K562 (cell line): ENCODE measurements around the gene CRYBG1. TPM values are rescaled to one million over a fixed set of nuclear protein-coding genes. Genes with fewer than 3 reads are reported as not detected.
A peak's percentile ranks its signal among the peaks of the same experiment; 100 is the strongest.

ENCODE experiments used
- ATAC-seq: fragments of 200-7000 bp; cut with Tn5 transposase; 3 replicates; pipeline ENCODE4 v1.9.1; 2020; ENCODE audit warnings: moderate library complexity
- BruUV-seq: library from RNA; stranded (reverse); fragments of 400-500 nt; replicated peaks from 2 replicates; lab custom pipeline; 2021; lab: Mats Ljungman, UMichigan
- CTCF ChIA-PET: fragments of 300-600 bp; formaldehyde crosslinking; extraction: SDS; loops from one replicate; lab custom pipeline; 2021; ENCODE audit warnings: low intra/inter-chr PET ratio; lab: Yijun Ruan, JAX
- POLR2A ChIA-PET: fragments of 300-600, 350-650 bp; sonication (Branson Sonifier 250); formaldehyde crosslinking; extraction: SDS; loops from one replicate; lab custom pipeline; 2021; ENCODE audit warnings: antibody characterized with exemption, inconsistent platforms; lab: Yijun Ruan, JAX
- DNase-seq, 4 experiments: peaks; one replicate each; pipeline versions ENCODE4 v3.0.0 to v3.0.0-alpha.2; 2011 to 2018; ENCODE audit warnings: low spot score in 3 of 4, mixed read lengths in 3 of 4; ENCODE audit errors: extremely low read depth in 1 of 4
- FAIRE-seq: peaks from 2 replicates; lab custom pipeline; 2011; peaks lifted over from hg19 to GRCh38; lab: Jason Lieb, UNC
- H2AFZ ChIP-seq: 2 replicates; pipeline ENCODE4 v1.6.0; 2011; ENCODE audit warnings: low read depth, low read length, control low read depth, inconsistent platforms
- H3K27ac ChIP-seq: fragments of 200-600 bp; 3 replicates; pipeline ENCODE4 v1.8.0; 2011; ENCODE audit warnings: low read depth, mild to moderate bottlenecking, control low read depth, inconsistent platforms, low read length, moderate library complexity, mixed read lengths; ENCODE audit errors: extremely low read depth
- H3K27me3 ChIP-seq, 2 experiments: fragments of 300-600 bp in 1 of 2; 2 replicates in 1 of 2; 3 replicates in 1 of 2; pipeline versions ENCODE4 v1.6.0 to v1.8.0; 2011; ENCODE audit warnings: inconsistent platforms in 2 of 2, low read length in 2 of 2, mild to moderate bottlenecking in 1 of 2, mixed read lengths in 1 of 2, moderate library complexity in 1 of 2; ENCODE audit not compliant: control insufficient read depth in 2 of 2, insufficient read depth in 2 of 2
- H3K36me3 ChIP-seq: fragments of 300-600 bp; 3 replicates; pipeline ENCODE4 v1.8.0; 2011; ENCODE audit warnings: mild to moderate bottlenecking, low read length, inconsistent platforms; ENCODE audit not compliant: control insufficient read depth, insufficient read depth
- H3K4me1 ChIP-seq, 2 experiments: fragments of 200-600 bp in 1 of 2; replicated peaks in 1 of 2; 2 replicates in 1 of 2; 3 replicates in 1 of 2; pipeline versions ENCODE4 v1.5.1 to v1.8.0; 2011; ENCODE audit warnings: inconsistent platforms in 2 of 2, low read length in 2 of 2, mild to moderate bottlenecking in 1 of 2, mixed read lengths in 1 of 2, moderate library complexity in 1 of 2; ENCODE audit not compliant: control insufficient read depth in 2 of 2, insufficient read depth in 2 of 2
- H3K4me2 ChIP-seq: 2 replicates; pipeline ENCODE4 v1.6.1; 2011; ENCODE audit warnings: low read length, control low read depth, inconsistent platforms, mixed read lengths; ENCODE audit not compliant: insufficient read depth
- H3K4me3 ChIP-seq: fragments of 200-600 bp; sonication (generic), shearing (Covaris generic); 2 replicates; pipeline ENCODE4 v1.5.1; 2016; ENCODE audit warnings: control low read depth, inconsistent platforms
- H3K79me2 ChIP-seq: fragments of 200-600 bp; 3 replicates; pipeline ENCODE4 v1.8.0; 2011; ENCODE audit warnings: low read length, inconsistent platforms; ENCODE audit not compliant: control insufficient read depth, insufficient read depth
- H3K9ac ChIP-seq, 2 experiments: 2 replicates each; pipeline versions ENCODE4 v1.6.0 to v1.6.1; 2011; ENCODE audit warnings: low read depth in 2 of 2, low read length in 2 of 2, control low read depth in 1 of 2, inconsistent platforms in 1 of 2, mild to moderate bottlenecking in 1 of 2, mixed read lengths in 1 of 2; ENCODE audit not compliant: insufficient read depth in 1 of 2
- H3K9me1 ChIP-seq: one replicate; pipeline ENCODE4 v1.6.0; 2011; ENCODE audit warnings: inconsistent platforms, mild to moderate bottlenecking, low read length, moderate library complexity; ENCODE audit not compliant: control insufficient read depth, insufficient read depth
- H3K9me3 ChIP-seq: replicated peaks from 2 replicates; pipeline ENCODE4 v1.5.1; 2011; ENCODE audit warnings: low read depth, low read length, inconsistent platforms; ENCODE audit not compliant: control insufficient read depth, insufficient read depth
- H4K20me1 ChIP-seq: replicated peaks from 2 replicates; pipeline ENCODE4 v1.6.1; 2011; ENCODE audit warnings: low read length, inconsistent platforms, mixed read lengths; ENCODE audit not compliant: control insufficient read depth, insufficient read depth
- BACH1 ChIP-seq: fragments of 200-800 bp; sonication (Bioruptor generic); IDR thresholded peaks from 2 replicates; pipeline ENCODE4 v1.6.1; 2016; ENCODE audit warnings: missing genetic modification characterization, missing compliant biosample characterization
- CCNT2 ChIP-seq: IDR thresholded peaks from 2 replicates; pipeline ENCODE4 v1.6.1; 2011; ENCODE audit warnings: borderline replicate concordance, low read depth, mild to moderate bottlenecking, moderate library complexity, mixed read lengths, low read length; ENCODE audit not compliant: insufficient read length; ENCODE audit errors: extremely low read depth
- GTF2A2 ChIP-seq: IDR thresholded peaks from 2 replicates; pipeline ENCODE4 v1.6.1; 2016; ENCODE audit warnings: mild to moderate bottlenecking, missing genetic modification characterization, missing compliant biosample characterization
- NEUROD1 ChIP-seq: fragments of 150-350 bp; IDR thresholded peaks from 2 replicates; pipeline ENCODE4 v1.6.1; 2014; ENCODE audit warnings: borderline replicate concordance, low read length, low read depth; ENCODE audit not compliant: partially characterized antibody
- POLR3G ChIP-seq: IDR thresholded peaks from 2 replicates; pipeline ENCODE4 v1.6.1; 2011; ENCODE audit not compliant: insufficient read length, insufficient replicate concordance; ENCODE audit errors: extremely low read depth
- PTTG1 ChIP-seq: fragments of 450-650 bp; IDR thresholded peaks from 2 replicates; pipeline ENCODE4 v1.6.1; 2016; ENCODE audit warnings: low read depth, mild to moderate bottlenecking, missing genetic modification characterization, missing compliant biosample characterization
- RAD21 ChIP-seq, 2 experiments: fragments of 250-450 bp in 1 of 2; fragments of 450-650 bp in 1 of 2; sonication (Bioruptor Pico) in 1 of 2; formaldehyde crosslinking in 1 of 2; IDR thresholded peaks in 1 of 2; conservative IDR thresholded peaks in 1 of 2; 2 replicates each; pipeline versions ENCODE4 v1.4.0 to v1.8.0; 2020 to 2022; ENCODE audit warnings: mild to moderate bottlenecking in 2 of 2, moderate library complexity in 1 of 2
- RFX7 ChIP-seq: fragments of 250-450 bp; sonication (Bioruptor Pico); IDR thresholded peaks from 2 replicates; pipeline ENCODE4 v1.5.1; 2021; ENCODE audit warnings: mild to moderate bottlenecking
- SMC3 ChIP-seq: conservative IDR thresholded peaks from 2 replicates; pipeline ENCODE4 v1.6.1; 2011; ENCODE audit warnings: low read depth, low read length, improper control_type of control experiment; ENCODE audit not compliant: insufficient read depth
- SRSF3 ChIP-seq: fragments of 200-400 bp; formaldehyde crosslinking; IDR thresholded peaks from 2 replicates; pipeline ENCODE4 v1.6.1; 2016; ENCODE audit warnings: mild to moderate bottlenecking, low read length, moderate library complexity; ENCODE audit not compliant: insufficient read depth
- ZKSCAN8 ChIP-seq: fragments of 200-800 bp; sonication (Bioruptor generic); IDR thresholded peaks from 2 replicates; pipeline ENCODE4 v1.6.1; 2016; ENCODE audit warnings: missing genetic modification characterization, missing compliant biosample characterization
- ZNF3 ChIP-seq: fragments of 250-450 bp; sonication (Bioruptor Pico); IDR thresholded peaks from 2 replicates; pipeline ENCODE4 v1.5.0; 2021; ENCODE audit warnings: mild to moderate bottlenecking, moderate library complexity
- ZNF507 ChIP-seq: conservative IDR thresholded peaks from 2 replicates; pipeline ENCODE4 v1.6.1; 2017; ENCODE audit warnings: missing genetic modification characterization, missing compliant biosample characterization
- ZNF764 ChIP-seq: fragments of 250-450 bp; sonication (Bioruptor Pico); IDR thresholded peaks from 2 replicates; pipeline ENCODE4 v1.4.0; 2020; ENCODE audit warnings: low read depth, mild to moderate bottlenecking, moderate library complexity
- WGBS: fragments of 100-300 bp; shearing (Covaris generic); methylation state at CpG from one replicate; pipeline ENCODE4 v1.1.6; 2016; ENCODE audit warnings: low coverage, mixed read lengths; ENCODE audit not compliant: insufficient coverage; ENCODE audit errors: missing lambda C conversion rate; 5-methylcytosine and 5-hydroxymethylcytosine counted together
- in situ Hi-C: fragments of 300-500 bp; cut with MboI; formaldehyde crosslinking; loops from 4 replicates; pipeline ENCODE4 v1.15.0; 2018; ENCODE audit warnings: inconsistent platforms, mixed read lengths
- intact Hi-C: fragments of 100-400 bp; cut with micrococcal nuclease; formaldehyde crosslinking; loops from 2 replicates; pipeline ENCODE4 v1.14.2; 2022
- polyA plus RNA-seq, 8 experiments: library from polyadenylated mRNA; depleted of rRNA in 4 of 8; stranded (reverse) in 5 of 8; unstranded in 3 of 8; fragments of >200 nt; fragmentation: Nextera tagmentation in 2 of 8; fragmentation: Illumina TruSeq in 1 of 8; extraction: Ambion mirVana in 2 of 8; extraction: Trizol in 1 of 8; gene quantifications; 2 replicates each; pipeline versions ENCODE4 v1.2.1 to v1.2.3, GENCODE V29; 2011 to 2014; ENCODE audit warnings: inconsistent platforms in 1 of 8, missing spikeins in 1 of 8
- total RNA-seq, 7 experiments: library from RNA; depleted of rRNA in 6 of 7; stranded (reverse); fragments of >200 nt in 6 of 7; fragmentation: Illumina TruSeq in 2 of 7; extraction: Trizol in 2 of 7; gene quantifications; 2 replicates each; pipeline versions ENCODE4 v1.2.1 to v1.2.3, GENCODE V29; 2011 to 2021; ENCODE audit warnings: low replicate concordance in 1 of 7
- TF ChIP-seq, protein P1 (sequence below), 2 experiments: IDR thresholded peaks; 2 replicates each; pipeline ENCODE4 v1.6.1; 2011; ENCODE audit warnings: borderline replicate concordance in 1 of 2, control low read depth in 1 of 2, low read depth in 1 of 2, low read length in 1 of 2, mild to moderate bottlenecking in 1 of 2, mixed read lengths in 1 of 2, moderate library complexity in 1 of 2; ENCODE audit not compliant: insufficient read depth in 1 of 2, insufficient read length in 1 of 2, poor library complexity in 1 of 2, severe bottlenecking in 1 of 2; ENCODE audit errors: extremely low read depth in 1 of 2
- TF ChIP-seq, protein P2 (sequence below), 3 experiments: IDR thresholded peaks in 2 of 3; conservative IDR thresholded peaks in 1 of 3; 2 replicates each; pipeline ENCODE4 v1.5.1; 2011 to 2012; ENCODE audit warnings: low read length in 3 of 3, mild to moderate bottlenecking in 3 of 3, control low read depth in 2 of 3, improper control_type of control experiment in 1 of 3, inconsistent platforms in 1 of 3, low read depth in 1 of 3, mixed read lengths in 1 of 3, moderate library complexity in 1 of 3; ENCODE audit not compliant: insufficient read depth in 2 of 3
- TF ChIP-seq, protein P3 (sequence below): sonication (generic); formaldehyde crosslinking; IDR thresholded peaks from 2 replicates; pipeline ENCODE4 v1.8.1; 2022; ENCODE audit warnings: missing genetic modification reagents

CRYBG1 gene
- total and polyA plus RNA-seq, 9 of the 15 experiments (the other 6 are each of a cell fraction or from before 2014, with no cell fraction given): 0.07 to 0.47 (median 0.11) TPM

DNA sequence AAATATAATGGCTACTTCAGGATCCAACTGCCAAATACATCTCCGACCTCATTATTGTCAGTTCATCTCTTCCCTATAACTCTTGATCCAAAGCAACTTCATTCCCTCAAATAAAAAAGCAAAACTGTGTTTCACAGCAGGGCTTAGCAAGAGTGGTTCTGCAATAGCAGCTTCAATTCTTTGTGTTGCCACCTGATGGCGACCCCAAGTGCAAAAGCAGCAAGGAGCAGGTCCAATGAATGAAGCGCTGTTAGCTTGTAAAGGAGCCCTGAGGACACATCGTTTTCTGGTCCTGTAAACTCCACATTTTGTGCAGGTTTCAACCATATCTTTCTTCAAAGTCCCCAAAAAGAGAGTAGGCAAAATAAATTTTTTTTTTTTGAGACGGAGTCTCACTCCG is 249.2 kb downstream of the CRYBG1 start (continued):
- TF ChIP-seq RAD21 (CRISPR knock-in tag; conservative IDR thresholded peaks at IDR 0.05 in 1 of 2, IDR thresholded peaks at IDR 0.05 in 1 of 2) (peak; percentile 41 to 58), ZNF507 (tag) (no peak), CCNT2 (no peak), POLR3G (no peak), SMC3 (0 out of 2 replicates have a peak, but pooled peaks have one; percentile 15)

DNA sequence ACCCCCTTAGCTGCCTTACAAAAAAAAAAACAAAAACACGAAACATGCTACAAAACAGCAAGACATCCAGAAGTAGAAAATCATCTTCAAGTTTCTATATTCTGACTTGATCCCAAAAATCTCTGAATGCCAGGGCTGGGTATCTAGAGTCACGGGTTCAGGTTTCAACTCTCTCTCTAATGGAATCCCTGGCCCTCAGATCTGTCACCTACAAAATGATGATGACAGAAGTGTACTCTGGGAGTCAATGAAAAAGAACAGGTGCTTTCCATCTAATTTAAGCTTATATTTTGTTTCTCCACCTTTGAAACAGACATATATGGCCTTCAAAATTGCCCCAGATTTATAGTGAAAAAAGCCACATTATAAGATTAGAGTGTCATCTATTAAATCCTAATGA is 250.5 kb downstream of the CRYBG1 start:
- no peak for FAIRE-seq
- Histone ChIP-seq H3K9me3 (no peaks in the 10 kb centered on the region), H2AFZ (no peak overlapping the region), H3K4me2 (no peak overlapping the region), H3K79me2 (no peaks in the 10 kb centered on the region), H3K27me3 (no peaks in the 10 kb centered on the region), H3K4me3 (no peak overlapping the region), H3K27ac (no peak overlapping the region), H4K20me1 (no peaks in the 10 kb centered on the region), H3K4me1 (no peaks in the 10 kb centered on the region), H3K9me1 (no peaks in the 10 kb centered on the region), H3K36me3 (peaks cover 10% of the 10 kb centered on the region; the same call in 1 of the 3 replicates), H3K9ac (no peak overlapping the region)
- ChIA-PET POLR2A (interaction anchor here (0.5 kb wide), 1 partner anchor 848 kb away, joined by 3 read pairs; no protein-coding TSS in a partner anchor), CTCF (interaction anchor here (2.2 kb wide), 1 partner anchor 368 kb away, joined by 7 read pairs; no protein-coding TSS in a partner anchor)
- in situ Hi-C loops: no loop called here
- no TSS peak for BruUV-seq
- 73% methylated on average over 2 of the region's 2 CpGs for WGBS
- intact Hi-C loops: no loop called here
- ATAC-seq: no peak
- no peak for DNase-seq
- TF ChIP-seq NEUROD1: no peak
- TF ChIP-seq GTF2A2: no peak
- TF ChIP-seq BACH1 (tag): no peak
- TF ChIP-seq, protein P1, sequence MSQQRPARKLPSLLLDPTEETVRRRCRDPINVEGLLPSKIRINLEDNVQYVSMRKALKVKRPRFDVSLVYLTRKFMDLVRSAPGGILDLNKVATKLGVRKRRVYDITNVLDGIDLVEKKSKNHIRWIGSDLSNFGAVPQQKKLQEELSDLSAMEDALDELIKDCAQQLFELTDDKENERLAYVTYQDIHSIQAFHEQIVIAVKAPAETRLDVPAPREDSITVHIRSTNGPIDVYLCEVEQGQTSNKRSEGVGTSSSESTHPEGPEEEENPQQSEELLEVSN (IDR thresholded peaks at IDR 0.05; ENCODE audit: borderline replicate concordance in 1 of 2, extremely low read depth in 1 of 2, insufficient read depth in 1 of 2, insufficient read length in 1 of 2, low read depth in 1 of 2, low read length in 1 of 2, poor library complexity in 1 of 2, severe bottlenecking in 1 of 2): no peak
- TF ChIP-seq, protein P2, sequence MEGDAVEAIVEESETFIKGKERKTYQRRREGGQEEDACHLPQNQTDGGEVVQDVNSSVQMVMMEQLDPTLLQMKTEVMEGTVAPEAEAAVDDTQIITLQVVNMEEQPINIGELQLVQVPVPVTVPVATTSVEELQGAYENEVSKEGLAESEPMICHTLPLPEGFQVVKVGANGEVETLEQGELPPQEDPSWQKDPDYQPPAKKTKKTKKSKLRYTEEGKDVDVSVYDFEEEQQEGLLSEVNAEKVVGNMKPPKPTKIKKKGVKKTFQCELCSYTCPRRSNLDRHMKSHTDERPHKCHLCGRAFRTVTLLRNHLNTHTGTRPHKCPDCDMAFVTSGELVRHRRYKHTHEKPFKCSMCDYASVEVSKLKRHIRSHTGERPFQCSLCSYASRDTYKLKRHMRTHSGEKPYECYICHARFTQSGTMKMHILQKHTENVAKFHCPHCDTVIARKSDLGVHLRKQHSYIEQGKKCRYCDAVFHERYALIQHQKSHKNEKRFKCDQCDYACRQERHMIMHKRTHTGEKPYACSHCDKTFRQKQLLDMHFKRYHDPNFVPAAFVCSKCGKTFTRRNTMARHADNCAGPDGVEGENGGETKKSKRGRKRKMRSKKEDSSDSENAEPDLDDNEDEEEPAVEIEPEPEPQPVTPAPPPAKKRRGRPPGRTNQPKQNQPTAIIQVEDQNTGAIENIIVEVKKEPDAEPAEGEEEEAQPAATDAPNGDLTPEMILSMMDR (IDR thresholded peaks at IDR 0.05 in 2 of 3, conservative IDR thresholded peaks at IDR 0.05 in 1 of 3; ENCODE audit: insufficient read depth in 2 of 3, low read depth in 1 of 3, low read length in 3 of 3): no peak
- TF ChIP-seq ZKSCAN8 (CRISPR knock-in tag): no peak
- TF ChIP-seq SRSF3: no peak
- no peak for TF ChIP-seq PTTG1 (tag)
- TF ChIP-seq, protein P3, sequence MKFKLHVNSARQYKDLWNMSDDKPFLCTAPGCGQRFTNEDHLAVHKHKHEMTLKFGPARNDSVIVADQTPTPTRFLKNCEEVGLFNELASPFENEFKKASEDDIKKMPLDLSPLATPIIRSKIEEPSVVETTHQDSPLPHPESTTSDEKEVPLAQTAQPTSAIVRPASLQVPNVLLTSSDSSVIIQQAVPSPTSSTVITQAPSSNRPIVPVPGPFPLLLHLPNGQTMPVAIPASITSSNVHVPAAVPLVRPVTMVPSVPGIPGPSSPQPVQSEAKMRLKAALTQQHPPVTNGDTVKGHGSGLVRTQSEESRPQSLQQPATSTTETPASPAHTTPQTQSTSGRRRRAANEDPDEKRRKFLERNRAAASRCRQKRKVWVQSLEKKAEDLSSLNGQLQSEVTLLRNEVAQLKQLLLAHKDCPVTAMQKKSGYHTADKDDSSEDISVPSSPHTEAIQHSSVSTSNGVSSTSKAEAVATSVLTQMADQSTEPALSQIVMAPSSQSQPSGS (CRISPR knock-in tag): no peak
- TF ChIP-seq ZNF764 (CRISPR knock-in tag): no peak
- TF ChIP-seq ZNF3 (CRISPR knock-in tag): no peak
- no peak for TF ChIP-seq RFX7 (CRISPR knock-in tag)
